Fibroblast of lung (primary cell): ENCODE measurements around the gene NAALADL1.

Experiments
- EZH2 ChIP-seq: IDR thresholded peaks from 2 replicates; pipeline ENCODE4 v1.5.1; 2012; ENCODE audit warnings: low read length, control low read depth, mild to moderate bottlenecking; ENCODE audit errors: missing control alignments
- TF ChIP-seq, protein P1 (sequence below), 2 donors: IDR thresholded peaks in 1 of 2; conservative IDR thresholded peaks in 1 of 2; 1 replicate in 1 of 2; 2 replicates in 1 of 2; pipeline ENCODE4 v1.5.1; 2011 to 2012; ENCODE audit warnings: low read length in 2 of 2, control low read depth in 1 of 2, inconsistent platforms in 1 of 2, low read depth in 1 of 2, mild to moderate bottlenecking in 1 of 2

DNA sequence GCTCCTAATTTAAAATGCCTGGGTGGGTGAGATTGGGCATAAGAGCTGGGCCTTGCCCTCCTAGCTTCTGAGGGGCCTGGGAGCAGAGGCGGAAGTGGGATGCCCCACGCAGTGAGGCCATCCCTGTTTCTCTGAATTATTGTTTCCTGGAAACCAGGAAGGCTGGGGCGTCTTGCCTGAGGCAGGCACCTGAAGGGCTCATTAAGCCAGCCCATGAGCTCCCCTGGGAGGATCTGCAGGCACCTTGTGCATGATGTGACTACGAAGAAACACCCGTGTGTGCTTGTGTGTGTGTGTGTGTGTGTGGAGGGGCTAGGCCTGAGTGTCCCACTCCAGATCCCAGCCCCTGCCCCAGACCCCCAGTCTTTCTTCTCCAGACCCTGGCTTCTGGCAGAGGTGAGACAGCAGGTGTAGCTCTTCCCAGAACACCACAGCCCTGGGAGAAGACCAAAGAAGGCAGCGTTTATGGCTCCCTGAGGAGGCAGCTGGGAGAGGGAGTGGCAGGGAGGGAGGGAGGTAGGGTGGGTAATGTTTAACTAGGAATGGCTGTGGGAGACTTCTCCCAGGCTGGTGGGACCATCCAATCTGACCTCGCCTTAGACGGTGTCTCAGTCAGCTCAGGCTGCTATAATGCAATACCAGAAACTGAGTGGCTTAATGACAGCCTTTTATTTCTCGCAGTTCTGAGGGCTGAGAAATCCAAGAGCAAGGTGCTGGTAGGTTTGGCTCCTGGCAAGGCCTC, 59.5 kb downstream of the NAALADL1 start:
- TF ChIP-seq, protein P1, sequence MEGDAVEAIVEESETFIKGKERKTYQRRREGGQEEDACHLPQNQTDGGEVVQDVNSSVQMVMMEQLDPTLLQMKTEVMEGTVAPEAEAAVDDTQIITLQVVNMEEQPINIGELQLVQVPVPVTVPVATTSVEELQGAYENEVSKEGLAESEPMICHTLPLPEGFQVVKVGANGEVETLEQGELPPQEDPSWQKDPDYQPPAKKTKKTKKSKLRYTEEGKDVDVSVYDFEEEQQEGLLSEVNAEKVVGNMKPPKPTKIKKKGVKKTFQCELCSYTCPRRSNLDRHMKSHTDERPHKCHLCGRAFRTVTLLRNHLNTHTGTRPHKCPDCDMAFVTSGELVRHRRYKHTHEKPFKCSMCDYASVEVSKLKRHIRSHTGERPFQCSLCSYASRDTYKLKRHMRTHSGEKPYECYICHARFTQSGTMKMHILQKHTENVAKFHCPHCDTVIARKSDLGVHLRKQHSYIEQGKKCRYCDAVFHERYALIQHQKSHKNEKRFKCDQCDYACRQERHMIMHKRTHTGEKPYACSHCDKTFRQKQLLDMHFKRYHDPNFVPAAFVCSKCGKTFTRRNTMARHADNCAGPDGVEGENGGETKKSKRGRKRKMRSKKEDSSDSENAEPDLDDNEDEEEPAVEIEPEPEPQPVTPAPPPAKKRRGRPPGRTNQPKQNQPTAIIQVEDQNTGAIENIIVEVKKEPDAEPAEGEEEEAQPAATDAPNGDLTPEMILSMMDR (conservative IDR thresholded peaks at IDR 0.05 in 1 of 2, IDR thresholded peaks at IDR 0.05 in 1 of 2; ENCODE audit: low read depth in 1 of 2, low read length in 2 of 2) = no peak
- TF ChIP-seq EZH2 = no peak
